DOHH2 (cell line): ENCODE results near the gene EZH2.

Source experiments
- EZH2phosphoT487 ChIP-seq: fragments of 200-600 bp; sonication (generic); IDR thresholded peaks from 2 replicates; pipeline ENCODE4 v1.6.1; 2017; ENCODE audit warnings: borderline replicate concordance, mild to moderate bottlenecking, antibody characterized with exemption, low read length, moderate library complexity, mixed read lengths
- TF ChIP-seq, protein P1 (sequence below): fragments of 200-600 bp; sonication (generic); IDR thresholded peaks from one replicate; pipeline ENCODE4 v1.5.1; 2014; ENCODE audit warnings: antibody characterized with exemption, mild to moderate bottlenecking, low read depth, low read length; ENCODE audit not compliant: poor library complexity, severe bottlenecking

DNA sequence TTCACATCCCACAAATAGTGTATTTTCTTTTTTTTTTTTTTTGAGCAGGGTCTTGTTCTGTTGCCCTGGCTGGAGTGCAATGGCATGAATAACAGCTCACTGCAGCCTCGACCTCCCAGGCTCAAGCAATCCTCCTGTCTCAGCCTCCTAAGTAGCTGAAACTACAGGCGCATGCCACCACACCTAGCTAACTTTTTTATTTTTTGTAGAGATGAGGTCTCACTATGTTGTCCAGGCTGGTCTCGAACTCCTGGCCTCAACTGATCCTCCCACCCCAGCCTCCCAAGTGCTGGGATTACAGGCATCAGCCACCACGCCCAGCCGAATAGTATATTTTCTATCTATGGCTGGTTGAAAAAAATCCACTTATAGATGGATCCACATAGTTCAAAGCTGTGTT is 12.5 kb downstream of the EZH2 start:
- TF ChIP-seq, protein P1, sequence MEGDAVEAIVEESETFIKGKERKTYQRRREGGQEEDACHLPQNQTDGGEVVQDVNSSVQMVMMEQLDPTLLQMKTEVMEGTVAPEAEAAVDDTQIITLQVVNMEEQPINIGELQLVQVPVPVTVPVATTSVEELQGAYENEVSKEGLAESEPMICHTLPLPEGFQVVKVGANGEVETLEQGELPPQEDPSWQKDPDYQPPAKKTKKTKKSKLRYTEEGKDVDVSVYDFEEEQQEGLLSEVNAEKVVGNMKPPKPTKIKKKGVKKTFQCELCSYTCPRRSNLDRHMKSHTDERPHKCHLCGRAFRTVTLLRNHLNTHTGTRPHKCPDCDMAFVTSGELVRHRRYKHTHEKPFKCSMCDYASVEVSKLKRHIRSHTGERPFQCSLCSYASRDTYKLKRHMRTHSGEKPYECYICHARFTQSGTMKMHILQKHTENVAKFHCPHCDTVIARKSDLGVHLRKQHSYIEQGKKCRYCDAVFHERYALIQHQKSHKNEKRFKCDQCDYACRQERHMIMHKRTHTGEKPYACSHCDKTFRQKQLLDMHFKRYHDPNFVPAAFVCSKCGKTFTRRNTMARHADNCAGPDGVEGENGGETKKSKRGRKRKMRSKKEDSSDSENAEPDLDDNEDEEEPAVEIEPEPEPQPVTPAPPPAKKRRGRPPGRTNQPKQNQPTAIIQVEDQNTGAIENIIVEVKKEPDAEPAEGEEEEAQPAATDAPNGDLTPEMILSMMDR, result no peak
- no peak for TF ChIP-seq EZH2phosphoT487
